ENCODE data around the gene CRYBG2.
"Not testable (repeated sequence)": the region's sequence is repeated elsewhere in the genome, so short reads cannot be mapped to it uniquely, and the experiment has no call there.

The CRYBG2 gene

DNA sequence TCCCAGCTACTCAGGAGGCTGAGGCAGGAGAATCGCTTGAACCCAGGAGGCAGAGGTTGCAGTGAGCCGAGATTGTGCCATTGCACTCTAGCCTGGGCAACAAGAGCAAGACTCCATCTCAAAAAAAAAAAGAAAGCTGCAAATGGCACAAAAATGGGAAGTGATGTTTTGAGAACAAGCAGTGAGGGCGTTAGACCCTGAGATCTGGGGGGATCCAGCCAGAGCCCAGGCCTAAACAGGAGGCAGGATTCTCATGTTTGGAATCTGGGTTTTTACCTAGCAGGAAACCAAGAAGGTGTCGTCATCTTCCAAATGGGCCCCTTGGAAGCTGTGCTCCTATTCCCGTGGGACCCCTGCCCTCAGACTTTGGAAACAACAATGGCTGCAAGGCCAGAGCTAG is 61.2 kb downstream of the CRYBG2 start:
- DNase-seq: not testable (repeated sequence)

DNA sequence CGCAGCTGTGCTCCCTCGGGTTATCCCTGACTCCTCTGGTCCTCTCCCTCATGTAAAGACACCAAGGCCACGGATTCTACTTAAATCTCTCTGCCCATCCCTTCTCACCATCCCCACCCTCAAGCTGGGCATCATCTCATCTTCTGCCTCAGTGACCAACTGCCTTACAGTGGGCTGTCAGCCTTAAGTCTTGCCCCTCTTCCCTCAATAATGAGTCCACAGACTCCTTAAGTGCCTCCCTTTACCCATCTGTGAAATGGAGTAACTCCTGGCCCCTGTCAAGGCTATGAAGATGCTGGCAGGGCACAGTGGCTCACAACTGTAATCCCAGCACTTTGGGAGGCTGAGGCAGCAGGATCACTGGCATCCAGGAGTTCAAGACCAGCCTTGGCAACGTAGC is 62.0 kb downstream of the CRYBG2 start:
- DNase-seq: no peak

- DNase-seq: no peak
Measured at GRCh38 chr1:26291433-26291832, 62.5 kb downstream of the CRYBG2 start.

DNA sequence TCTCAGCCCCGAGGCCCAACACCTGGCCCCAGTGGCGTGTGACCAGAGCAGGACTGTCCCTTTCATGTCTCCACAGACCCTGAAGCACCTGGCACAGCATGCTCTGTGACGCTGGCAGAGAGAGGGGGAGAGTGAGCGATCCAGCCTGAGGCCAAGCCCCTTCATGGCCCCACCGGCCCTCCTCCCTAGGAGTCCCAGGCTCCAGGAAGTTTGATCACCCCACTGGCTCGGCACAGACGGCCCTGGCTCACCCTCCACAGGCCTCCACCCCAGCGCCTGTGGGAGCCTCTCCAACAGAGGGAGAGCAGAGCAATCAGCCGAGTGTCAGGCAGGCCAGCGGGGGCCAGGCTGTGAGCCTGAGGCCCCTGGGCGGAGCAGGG is 63.1 kb downstream of the CRYBG2 start:
- DNase-seq: no peak

DNA sequence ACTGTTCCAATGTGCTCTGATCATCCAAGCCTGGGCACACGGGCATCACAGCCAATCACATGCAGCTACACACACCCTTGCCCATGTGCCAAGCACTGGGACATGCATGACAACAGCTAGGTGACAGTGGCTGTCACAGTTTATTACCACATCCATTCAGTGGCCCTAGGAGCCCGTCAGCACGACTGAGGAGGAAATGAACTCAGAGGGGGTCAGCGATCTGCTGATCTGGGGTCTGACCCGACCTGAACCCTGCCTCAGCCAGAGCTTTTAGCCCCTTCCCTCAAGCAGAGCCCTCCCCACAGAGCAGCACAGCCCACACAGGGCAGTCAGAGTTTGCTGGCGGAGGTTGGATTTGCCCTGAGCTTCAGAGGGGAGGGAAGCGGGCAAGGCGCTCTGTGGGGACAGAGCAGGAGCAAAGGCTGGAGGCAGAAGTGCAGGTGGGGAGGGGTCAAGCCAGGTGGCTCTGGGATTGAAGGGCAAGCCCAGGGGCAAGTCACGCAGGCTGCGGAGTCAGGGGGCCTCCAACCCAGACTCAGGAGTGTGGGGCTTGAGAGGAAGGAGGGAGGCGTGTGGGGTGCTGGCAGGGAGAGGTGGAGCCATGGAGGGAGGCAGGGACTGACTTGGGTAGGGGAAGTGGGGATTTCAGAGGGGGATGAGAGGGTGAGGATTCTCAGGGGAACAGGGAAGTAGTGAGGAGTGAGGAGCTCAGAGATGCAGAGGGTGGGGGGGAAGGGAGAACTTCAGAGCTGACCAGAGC is 63.6 kb downstream of the CRYBG2 start:
- no peak for DNase-seq

DNA sequence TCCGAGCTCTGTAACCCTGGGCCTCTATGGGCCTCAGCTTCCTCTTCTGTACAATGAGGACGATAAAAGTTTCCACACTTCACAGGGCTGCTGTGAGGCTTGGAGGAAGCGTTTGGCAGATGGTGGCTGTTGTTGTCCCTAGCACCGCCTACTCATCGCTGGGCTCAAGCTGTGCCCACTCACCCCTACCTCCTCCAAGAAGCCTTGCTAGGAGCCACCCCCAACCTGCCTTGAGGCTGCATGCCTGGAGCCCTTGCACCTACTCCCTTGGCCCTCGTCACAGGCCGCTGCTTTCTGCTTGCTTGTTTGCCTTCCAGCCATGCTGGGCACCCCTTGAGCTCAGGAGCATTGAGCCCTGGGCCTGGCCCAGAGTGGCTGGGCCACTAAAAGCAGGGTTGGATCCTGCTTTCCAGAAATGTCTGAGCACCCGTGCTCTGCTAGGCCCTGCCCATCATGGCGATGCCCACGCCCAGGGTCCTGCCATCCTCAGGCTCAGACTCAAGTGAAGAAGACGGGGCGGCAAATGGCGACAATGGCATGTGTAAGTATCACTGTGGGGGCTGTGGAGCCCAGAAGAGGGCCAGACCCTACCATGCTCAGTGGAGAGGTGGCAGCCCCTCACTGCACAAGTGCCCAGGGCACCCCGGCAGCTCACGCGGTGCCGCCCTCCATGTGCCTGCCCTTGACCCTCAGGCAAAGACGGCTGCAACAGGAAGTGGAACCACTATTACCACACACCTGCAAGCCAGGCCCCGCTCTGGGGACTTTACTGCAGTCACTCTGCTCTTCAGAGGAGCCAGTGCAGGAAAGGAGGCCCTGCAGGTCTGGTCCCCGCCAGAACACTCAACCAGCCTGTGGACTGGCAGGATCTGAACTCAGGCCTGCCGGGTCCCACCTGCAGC is 64.5 kb downstream of the CRYBG2 start:
- no peak for DNase-seq

DNA sequence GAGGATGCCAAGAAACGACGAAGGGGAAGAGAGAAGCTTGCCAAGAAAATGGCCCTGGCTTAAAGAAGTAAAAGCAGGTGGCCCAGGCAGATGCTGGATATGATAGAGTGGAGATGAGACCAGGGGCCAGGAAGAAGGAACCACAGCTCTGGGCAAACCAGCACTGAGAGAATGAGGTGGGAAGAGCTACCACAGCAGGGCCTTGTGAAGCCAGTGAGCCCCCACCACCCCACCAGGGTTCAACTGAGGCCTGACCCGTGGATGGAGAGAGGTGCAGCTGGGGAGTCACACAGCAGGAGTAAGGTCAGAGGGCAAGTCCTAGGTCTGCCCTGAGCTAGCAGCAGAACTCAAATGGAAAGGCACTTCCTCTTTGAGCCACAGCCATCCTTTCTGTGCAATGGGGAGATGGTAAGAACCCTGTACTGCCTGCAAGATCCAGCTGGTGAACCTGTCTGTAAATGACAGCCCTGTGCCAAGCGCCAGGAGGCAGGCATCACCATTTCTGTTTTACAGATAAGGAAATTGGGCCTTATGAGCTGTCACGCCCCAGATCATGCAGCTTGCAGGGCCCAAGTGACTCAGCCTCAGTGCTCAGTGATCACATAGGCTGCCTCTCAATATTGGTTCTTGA is 65.5 kb downstream of the CRYBG2 start:
- no peak for DNase-seq

- no peak for DNase-seq
Measured at GRCh38 chr1:26287811-26288210, 66.1 kb downstream of the CRYBG2 start.

GRCh38 chr1:26287033-26287711 is 66.8 kb downstream of the CRYBG2 start:
- DNase-seq: no peak

DNA sequence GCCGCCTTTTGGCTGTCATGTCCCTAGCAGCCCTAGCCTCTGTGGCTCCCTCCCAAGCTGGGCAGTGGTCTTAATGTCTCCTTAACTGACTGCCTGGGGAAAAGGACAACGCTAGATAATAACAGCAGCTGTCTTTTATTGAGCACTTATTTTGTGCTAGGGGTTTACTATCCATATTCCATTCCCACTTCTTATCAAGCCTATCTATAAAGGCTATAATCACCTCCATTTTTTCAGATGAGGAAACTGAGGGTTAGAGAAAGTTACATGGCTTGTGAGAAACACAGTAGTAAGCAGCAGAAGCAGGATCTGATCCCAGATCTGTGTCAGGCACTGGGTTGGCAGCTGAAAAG is 67.9 kb downstream of the CRYBG2 start:
- DNase-seq: no peak

- peak; percentile 3 for DNase-seq
Measured at GRCh38 chr1:26285366-26286063, 68.4 kb downstream of the CRYBG2 start.

- peak; percentile 21 for DNase-seq
Measured at GRCh38 chr1:26284597-26285347, 69.2 kb downstream of the CRYBG2 start.

DNA sequence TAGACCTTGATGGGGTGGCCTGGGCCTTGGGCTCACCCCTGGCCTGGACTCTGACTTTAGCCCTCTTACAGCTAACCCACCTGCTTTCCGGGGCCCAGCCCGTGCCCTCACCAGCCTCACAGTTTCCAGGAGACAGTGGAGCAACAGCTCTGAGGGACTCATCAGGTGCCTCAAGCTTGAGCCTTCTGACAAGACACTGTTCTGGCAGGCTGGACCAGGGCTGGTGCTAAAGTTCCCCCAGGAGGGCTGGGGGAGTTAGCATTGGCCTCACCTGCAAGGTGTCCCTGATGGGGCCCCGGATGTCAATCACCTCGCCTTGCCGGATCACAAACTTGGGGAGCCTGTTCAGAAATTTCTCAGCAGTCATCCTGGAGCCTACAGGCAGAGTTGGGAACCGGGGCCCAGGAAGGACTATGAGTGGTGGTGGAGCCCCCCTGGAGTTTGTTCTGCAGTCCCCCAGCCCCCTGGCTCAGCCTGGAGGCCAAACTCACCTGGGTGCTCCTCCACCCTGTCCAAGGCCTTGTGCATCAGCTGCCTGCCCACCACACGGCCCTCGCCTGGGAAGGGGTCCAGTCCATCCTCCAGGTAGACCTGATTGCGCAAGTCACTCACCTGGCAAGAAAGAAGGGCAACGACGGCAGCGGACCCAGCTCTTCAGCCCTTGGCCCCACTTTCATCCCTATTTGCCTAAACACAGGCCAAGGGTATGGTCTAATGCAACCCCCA is 69.9 kb downstream of the CRYBG2 start:
- no peak for DNase-seq

- DNase-seq: no peak
Measured at GRCh38 chr1:26283279-26283853, 70.6 kb downstream of the CRYBG2 start.

DNA sequence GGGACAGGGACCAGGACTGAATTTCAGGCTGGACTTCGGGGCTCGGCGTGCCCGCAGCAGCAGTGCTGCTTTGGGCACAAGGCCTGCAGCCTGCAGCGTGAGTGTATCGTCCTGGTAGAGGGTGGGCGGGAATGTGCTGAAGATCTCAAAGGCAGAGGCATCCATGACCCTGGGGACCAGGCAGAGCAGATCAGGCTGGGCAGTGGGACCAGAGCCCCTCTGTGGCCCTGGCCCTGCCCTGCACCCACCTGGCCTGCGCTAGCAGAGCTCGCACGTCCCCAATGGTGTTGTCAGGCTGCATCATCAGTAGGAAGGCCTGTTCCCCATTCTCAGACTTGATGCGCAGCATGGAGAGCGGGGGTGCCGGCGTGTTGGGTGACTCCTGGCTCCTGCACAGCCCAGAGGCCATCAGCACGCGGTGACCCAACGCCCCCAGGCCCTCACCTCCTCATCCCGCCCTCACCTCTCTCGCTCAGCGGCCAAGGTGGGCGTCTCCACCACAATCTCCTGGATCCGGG is 71.5 kb downstream of the CRYBG2 start:
- DNase-seq: no peak

GRCh38 chr1:26281971-26282370 is 72.0 kb downstream of the CRYBG2 start:
- no peak for DNase-seq

GRCh38 chr1:26281091-26281958 is 72.6 kb downstream of the CRYBG2 start:
- no peak for DNase-seq

- no peak for DNase-seq
Measured at GRCh38 chr1:26280333-26281042, 73.4 kb downstream of the CRYBG2 start.
